ENCODE measurements around the gene FAM117A.
A peak's percentile ranks its signal among the peaks of the same experiment; 100 is the strongest.

Gene FAM117A

DNA sequence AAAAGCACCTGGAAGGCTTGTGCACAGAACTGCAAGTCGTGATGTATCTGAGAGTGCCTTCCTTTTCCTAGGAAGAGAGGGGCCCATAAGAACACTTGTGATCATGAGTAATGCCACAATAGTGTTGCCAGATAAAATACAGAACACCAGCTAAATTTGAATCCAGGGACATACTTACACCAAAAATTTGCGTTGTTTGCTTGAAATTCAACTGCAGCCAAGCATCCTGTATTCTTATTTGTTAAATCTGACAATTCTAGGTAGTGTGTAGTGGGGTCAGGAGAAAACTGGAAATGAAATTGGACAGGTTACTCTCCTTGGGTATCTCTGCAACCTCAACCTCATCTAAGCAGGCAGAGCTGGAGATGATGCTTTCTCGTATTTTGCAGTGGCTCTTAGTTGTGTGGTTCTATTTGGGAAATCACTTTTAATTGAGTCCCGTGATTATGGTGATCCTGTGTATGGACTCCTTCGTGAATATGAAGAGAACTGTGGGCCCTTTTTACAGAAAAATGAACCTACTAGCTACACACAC lies 68.2 kb downstream of the FAM117A start:
- H3K4me1 Mint-ChIP-seq (ENCODE audit: low read depth), result peaks cover 46% of the 10 kb centered on the region
- H3K9me3 Mint-ChIP-seq (ENCODE audit: low read depth), result no peaks in the 10 kb centered on the region
- peaks cover 2% of the 10 kb centered on the region for H3K36me3 Mint-ChIP-seq
- peak overlapping the region; percentile 63 for H3K4me3 Mint-ChIP-seq
- H3K27me3 Mint-ChIP-seq, result no peaks in the 10 kb centered on the region
- peak overlapping the region; percentile 96 for H3K27ac Mint-ChIP-seq

DNA sequence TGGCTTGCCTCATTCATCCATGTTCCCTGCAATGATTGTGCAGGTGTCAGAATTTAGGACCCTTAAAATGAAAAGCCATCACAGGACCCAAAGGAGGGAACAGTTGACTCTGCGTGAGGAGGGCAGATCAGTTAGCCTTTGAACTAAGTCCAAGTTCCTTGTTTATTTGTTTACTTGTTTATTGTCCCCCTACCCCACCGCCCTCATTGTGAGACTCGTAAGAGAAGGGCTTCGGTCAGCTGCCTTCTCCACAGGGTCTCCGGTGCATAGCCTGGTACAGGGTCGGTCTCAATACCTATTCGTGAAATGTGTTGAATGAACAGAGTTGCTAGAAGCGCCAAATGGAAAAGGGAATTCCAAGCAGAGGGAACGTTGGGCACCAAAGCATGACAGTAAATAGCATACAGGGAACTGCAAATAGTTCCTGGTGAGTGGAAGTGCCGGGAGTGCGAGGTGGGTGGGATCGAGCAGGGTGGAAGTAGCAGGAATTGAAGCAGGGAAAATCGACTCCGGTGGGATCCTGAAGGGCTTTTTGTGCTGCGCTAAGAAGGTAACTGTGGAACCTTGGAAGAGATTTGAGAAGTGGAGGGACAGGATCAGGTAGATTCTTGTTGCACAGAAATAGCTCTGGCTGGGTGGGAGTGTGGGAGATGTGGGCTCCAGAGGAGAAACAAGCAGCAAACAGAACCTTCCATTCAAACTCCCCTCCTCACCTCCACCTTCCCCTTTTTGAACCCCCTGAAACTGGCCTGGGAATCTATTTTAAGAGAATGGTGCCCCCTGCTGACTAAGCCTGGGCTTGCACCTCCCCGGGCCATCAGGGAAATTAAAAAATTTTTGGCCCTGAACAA lies 68.9 kb downstream of the FAM117A start:
- Mint-ChIP-seq H3K4me3 (peak overlapping the region; percentile 63), H3K27me3 (no peaks in the 10 kb centered on the region), H3K9me3 (ENCODE audit: low read depth) (no peaks in the 10 kb centered on the region), H3K4me1 (ENCODE audit: low read depth) (peaks cover 48% of the 10 kb centered on the region), H3K27ac (peak overlapping the region; percentile 96), H3K36me3 (peaks cover 2% of the 10 kb centered on the region)

DNA sequence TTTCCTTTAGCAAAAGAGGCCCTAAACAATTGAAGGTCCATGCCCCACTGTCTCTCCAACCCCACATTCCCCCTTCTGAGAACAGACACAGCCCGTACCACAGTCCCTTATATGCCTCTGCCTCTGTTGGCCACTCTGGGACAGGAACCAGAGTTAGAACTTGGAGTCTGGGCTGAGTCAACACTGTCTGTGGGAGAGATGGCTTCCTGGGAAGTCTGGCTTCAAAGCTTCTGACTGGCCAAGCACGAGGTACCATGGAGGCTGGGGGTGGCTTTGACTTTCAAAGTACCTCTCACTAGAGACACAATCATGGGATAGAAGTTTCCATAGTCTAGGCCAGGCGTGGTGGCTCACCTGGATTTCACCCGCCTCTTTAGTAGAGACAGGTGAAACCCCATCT lies 71.2 kb downstream of the FAM117A start:
- Mint-ChIP-seq H3K27ac (no peak overlapping the region), H3K9me3 (ENCODE audit: low read depth) (no peaks in the 10 kb centered on the region), H3K4me3 (no peak overlapping the region), H3K36me3 (peaks cover 5% of the 10 kb centered on the region), H3K27me3 (no peaks in the 10 kb centered on the region), H3K4me1 (ENCODE audit: low read depth) (peaks cover 55% of the 10 kb centered on the region)

DNA sequence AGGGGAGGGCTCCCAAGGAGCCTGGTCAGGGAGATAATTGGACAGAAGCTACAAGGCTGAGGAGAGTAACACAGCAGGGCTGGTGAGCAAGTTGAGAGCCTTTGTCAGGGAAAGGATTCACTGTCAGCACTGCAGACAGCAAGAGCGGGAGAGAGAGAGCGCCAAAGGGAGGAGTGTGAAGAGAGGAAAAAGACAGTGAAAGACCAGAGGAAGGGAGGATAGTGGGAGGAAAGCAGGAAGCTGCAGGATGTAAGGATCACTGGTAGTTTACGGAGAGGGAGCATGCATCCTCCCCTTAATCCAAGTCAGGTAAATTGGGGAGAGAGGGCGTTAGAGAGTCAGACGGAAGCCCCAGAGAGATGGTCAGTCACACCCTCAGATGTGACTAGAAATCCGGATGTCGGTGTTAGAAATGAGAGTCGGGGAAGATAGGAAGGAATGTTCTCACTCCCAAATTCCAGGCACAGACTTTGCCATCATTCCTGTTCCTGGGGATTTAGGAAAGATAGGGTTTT lies 72.2 kb downstream of the FAM117A start:
- no peaks in the 10 kb centered on the region for H3K9me3 Mint-ChIP-seq (ENCODE audit: low read depth)
- H3K4me3 Mint-ChIP-seq, result peak overlapping the region; percentile 19
- peaks cover 60% of the 10 kb centered on the region for H3K4me1 Mint-ChIP-seq (ENCODE audit: low read depth)
- H3K27me3 Mint-ChIP-seq, result no peaks in the 10 kb centered on the region
- H3K36me3 Mint-ChIP-seq, result peaks cover 5% of the 10 kb centered on the region
- H3K27ac Mint-ChIP-seq, result peak overlapping the region; percentile 59

DNA sequence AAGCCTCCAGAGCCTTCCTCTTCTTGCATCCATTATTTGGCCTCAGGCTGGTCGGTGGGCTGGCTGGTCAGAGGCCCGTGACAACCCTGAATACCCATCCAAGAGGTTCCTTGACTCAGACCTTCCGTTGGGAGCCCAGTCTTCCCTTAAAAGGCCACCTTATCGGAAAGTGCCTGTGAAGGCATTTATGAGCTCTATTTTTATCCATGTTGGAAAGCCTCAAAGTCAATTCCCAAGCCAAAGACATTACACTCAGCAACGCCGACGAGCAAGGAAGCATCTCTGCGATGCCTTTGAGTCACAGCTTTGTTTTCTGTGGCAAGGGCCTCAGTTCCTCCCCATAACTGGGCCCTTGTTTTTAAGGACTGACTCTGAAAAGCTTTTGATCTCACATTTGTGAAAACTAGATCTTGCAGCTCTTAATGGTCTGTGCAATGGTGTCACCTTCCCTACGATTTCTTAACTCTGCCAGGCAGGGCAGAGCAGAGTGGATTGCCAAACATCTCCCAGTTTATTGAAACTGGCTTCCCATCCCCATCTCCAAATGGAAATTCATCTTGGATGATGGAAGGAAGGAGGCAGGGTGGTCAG lies 72.8 kb downstream of the FAM117A start:
- H3K36me3 Mint-ChIP-seq, result peaks cover 5% of the 10 kb centered on the region
- H3K4me3 Mint-ChIP-seq, result peak overlapping the region; percentile 44
- H3K9me3 Mint-ChIP-seq (ENCODE audit: low read depth), result no peaks in the 10 kb centered on the region
- H3K27me3 Mint-ChIP-seq, result no peaks in the 10 kb centered on the region
- H3K27ac Mint-ChIP-seq, result peak overlapping the region; percentile 59
- H3K4me1 Mint-ChIP-seq (ENCODE audit: low read depth), result peaks cover 57% of the 10 kb centered on the region

DNA sequence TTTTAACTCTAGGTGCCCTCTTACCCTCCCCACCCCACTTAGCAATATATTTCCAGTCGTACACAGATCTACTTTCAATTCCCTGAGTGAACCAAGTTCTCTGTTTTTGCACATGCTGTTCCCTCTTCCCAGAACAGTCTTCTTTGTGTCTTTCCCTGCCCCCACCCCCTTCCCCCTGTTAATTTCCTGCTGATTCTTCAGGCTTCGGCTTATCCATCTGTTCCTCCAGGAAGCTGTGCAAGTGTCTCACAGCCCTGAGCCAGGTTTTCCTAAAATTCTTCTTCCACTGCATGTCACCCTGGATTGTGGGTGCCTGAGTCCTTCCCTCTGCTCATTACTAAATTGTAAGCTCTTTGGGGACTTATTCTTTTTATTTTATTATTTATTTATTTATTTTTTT lies 73.7 kb downstream of the FAM117A start:
- no peak overlapping the region for H3K27ac Mint-ChIP-seq
- no peaks in the 10 kb centered on the region for H3K9me3 Mint-ChIP-seq (ENCODE audit: low read depth)
- H3K36me3 Mint-ChIP-seq, result peaks cover 5% of the 10 kb centered on the region
- H3K4me1 Mint-ChIP-seq (ENCODE audit: low read depth), result peaks cover 48% of the 10 kb centered on the region
- H3K4me3 Mint-ChIP-seq, result peak overlapping the region; percentile 52
- no peaks in the 10 kb centered on the region for H3K27me3 Mint-ChIP-seq

DNA sequence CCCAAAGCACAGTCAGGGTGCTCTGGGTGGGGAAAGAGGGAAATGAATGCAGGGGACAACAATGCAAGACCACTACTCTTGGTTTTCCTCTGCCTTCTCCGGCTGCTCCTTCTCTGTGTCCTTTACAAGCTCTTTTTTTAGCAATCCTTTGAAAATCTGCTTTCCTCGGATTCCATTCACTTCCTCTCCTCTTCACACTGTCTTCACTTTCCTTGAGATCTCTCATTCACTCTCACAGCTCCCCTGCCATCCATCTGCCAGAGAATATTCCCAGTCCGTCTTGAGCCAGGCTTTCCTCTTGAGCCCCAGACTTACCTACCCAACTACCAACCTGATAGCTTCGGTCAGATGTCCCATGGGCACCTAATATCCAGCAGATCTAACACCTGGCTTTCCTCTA lies 75.1 kb downstream of the FAM117A start:
- Mint-ChIP-seq H3K27me3 (no peaks in the 10 kb centered on the region), H3K4me3 (peak overlapping the region; percentile 85), H3K9me3 (ENCODE audit: low read depth) (no peaks in the 10 kb centered on the region), H3K36me3 (peaks cover 5% of the 10 kb centered on the region), H3K27ac (peak overlapping the region; percentile 97), H3K4me1 (ENCODE audit: low read depth) (peaks cover 46% of the 10 kb centered on the region)

DNA sequence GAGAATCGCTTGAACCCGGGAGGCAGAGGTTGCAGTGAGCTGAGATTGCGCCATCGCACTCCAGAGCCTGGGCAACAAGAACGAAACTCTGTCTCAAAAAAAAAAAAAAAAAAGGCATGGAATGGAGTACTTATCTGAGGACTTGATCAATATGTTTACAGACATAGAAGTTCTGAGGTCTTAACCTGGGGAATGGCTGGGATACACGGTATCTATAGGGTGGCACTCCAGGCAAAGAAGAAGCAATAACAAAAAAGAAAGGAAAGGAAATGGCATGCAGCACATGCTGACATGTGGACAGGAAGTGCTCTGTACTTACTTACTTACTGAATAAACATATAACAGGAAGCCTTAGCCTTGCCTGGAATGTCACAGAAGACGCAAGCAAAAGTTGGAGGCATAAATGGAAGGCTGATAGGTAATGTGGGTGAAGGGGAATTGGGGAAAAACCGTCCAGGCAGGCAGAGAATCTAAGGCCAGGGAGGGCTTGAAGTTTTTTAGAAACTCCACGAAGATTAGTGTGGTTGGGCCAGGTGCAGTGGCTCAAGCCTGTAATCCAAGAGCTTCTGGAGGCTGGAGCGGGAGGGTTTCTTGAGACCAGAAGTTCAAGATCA lies 75.9 kb downstream of the FAM117A start:
- no peaks in the 10 kb centered on the region for H3K27me3 Mint-ChIP-seq
- H3K4me3 Mint-ChIP-seq, result peak overlapping the region; percentile 84
- H3K27ac Mint-ChIP-seq, result peak overlapping the region; percentile 98
- H3K4me1 Mint-ChIP-seq (ENCODE audit: low read depth), result peaks cover 45% of the 10 kb centered on the region
- peaks cover 5% of the 10 kb centered on the region for H3K36me3 Mint-ChIP-seq
- H3K9me3 Mint-ChIP-seq (ENCODE audit: low read depth), result no peaks in the 10 kb centered on the region

DNA sequence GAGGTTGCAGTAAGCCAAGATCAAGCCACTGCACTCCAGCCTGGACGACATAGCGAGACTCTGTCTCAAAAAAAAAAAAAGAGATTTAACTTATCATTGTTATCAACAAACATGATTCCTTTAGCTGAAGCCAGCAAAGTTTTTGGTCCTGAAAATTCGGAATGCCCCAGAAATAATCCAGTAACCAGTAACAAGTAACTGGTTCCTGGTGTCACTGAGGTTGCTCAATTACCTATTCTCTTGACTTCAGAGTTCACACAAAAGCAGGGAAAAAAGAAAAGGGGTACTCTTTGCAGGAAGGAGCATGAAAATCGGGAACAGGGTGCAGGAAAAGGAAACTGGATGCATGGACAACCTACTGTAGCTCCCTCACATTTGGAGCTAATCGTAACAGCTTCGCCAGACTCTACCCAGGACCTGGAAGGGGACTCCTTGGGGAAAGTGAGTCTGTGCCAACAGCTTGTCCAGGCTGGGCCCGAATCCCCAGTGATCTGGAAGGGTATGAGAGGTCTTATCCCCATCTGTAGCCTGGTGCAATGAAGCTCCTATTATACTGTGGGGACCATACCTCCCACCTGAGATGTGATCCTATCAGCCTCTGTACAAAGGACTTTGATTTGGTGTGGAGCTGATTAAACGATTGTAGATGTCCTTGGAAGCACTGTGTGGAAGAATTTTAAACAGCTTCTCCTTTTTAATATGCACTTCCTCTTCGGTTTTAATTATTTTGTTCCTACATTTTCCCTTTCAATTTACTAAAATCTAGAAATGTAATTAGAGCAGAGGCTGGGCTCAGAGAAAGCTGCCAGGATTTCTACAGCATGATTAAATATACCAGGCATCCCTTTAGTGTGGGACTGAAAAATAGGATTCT lies 82.6 kb downstream of the FAM117A start:
- H3K27me3 Mint-ChIP-seq, result no peaks in the 10 kb centered on the region
- H3K9me3 Mint-ChIP-seq (ENCODE audit: low read depth), result no peaks in the 10 kb centered on the region
- no peaks in the 10 kb centered on the region for H3K36me3 Mint-ChIP-seq
- no peak overlapping the region for H3K4me3 Mint-ChIP-seq
- H3K4me1 Mint-ChIP-seq (ENCODE audit: low read depth), result peaks cover 21% of the 10 kb centered on the region
- no peak overlapping the region for H3K27ac Mint-ChIP-seq

DNA sequence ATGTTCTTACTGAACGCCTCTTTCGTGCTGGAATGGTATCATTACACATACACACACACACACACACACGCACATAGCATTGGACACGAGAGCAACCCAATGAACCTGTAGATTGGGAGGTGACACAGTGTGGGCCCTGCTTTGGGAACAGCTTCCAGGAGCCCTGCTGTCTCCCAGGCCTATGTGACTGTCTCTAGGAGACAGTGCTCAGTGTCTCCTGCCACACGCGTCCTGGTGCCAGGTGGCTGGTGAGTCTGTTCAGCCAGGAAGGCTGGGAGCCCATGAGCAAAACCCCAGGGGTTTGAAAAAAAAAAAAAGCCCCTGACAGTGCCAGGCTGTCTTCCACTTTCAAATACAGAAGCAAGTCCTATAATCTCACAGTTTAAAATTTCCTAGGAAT lies 83.6 kb downstream of the FAM117A start:
- H3K27ac Mint-ChIP-seq, result no peak overlapping the region
- H3K4me1 Mint-ChIP-seq (ENCODE audit: low read depth), result peaks cover 31% of the 10 kb centered on the region
- H3K9me3 Mint-ChIP-seq (ENCODE audit: low read depth), result no peaks in the 10 kb centered on the region
- H3K4me3 Mint-ChIP-seq, result no peak overlapping the region
- no peaks in the 10 kb centered on the region for H3K27me3 Mint-ChIP-seq
- peaks cover under 1% of the 10 kb centered on the region for H3K36me3 Mint-ChIP-seq

DNA sequence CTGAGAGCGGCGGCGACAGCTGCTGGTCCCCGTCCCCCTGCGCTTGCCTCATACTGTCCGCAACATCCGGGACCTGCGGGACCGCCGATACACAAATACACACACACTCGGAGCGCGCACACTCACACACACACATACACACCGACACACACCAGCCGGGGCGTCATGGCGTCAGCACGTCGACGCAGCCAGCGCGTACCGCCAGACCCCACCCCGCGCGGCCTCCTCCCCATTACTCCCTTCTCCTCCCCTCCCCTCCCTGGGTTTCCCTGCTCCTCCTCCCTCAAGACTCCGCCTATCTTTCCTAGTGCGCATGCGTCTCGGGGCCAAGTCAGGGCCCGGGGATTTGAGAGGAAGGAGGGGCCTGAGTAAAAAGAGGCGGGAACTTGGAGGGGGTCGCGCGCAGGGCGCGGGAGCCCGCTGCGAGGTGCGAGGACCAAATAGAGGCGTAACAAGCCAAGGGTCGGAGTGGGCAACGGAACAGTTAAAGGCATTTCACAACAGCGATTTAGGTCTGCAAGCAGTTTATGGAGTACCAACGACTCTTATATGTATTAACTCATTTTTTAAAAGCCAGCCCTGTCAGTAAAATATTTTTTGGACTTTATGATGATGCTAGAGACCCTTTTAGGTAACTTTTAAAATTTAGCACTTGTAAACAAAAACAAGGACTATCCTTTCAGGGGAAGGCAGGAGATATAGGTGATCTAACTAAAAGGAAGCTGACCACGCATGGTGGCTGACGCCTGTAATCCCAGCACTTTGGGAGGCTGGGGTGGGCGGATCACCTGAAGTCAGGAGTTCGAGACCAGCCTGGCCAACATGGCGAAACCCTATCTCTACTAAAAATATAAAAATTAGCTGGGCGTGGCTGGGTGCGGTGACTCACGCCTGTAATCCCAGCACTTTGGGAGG lies 85.7 kb downstream of the FAM117A start, which contains the start of gene SPOP:
TSS of gene SPOP (minus strand) at position 165 of the 915 bp plus-strand sequence. CDS start 55,287 bp downstream, outside the sequence.
- Mint-ChIP-seq H3K9me3 (ENCODE audit: low read depth) (no peaks in the 10 kb centered on the region), H3K27me3 (no peaks in the 10 kb centered on the region), H3K4me3 (peak within 1 kb of the TSS; percentile 96), H3K27ac (peak within 1 kb of the TSS; percentile 98), H3K4me1 (ENCODE audit: low read depth) (peaks cover 46% of the 10 kb centered on the region), H3K36me3 (peaks cover 12% of the 10 kb centered on the region)

DNA sequence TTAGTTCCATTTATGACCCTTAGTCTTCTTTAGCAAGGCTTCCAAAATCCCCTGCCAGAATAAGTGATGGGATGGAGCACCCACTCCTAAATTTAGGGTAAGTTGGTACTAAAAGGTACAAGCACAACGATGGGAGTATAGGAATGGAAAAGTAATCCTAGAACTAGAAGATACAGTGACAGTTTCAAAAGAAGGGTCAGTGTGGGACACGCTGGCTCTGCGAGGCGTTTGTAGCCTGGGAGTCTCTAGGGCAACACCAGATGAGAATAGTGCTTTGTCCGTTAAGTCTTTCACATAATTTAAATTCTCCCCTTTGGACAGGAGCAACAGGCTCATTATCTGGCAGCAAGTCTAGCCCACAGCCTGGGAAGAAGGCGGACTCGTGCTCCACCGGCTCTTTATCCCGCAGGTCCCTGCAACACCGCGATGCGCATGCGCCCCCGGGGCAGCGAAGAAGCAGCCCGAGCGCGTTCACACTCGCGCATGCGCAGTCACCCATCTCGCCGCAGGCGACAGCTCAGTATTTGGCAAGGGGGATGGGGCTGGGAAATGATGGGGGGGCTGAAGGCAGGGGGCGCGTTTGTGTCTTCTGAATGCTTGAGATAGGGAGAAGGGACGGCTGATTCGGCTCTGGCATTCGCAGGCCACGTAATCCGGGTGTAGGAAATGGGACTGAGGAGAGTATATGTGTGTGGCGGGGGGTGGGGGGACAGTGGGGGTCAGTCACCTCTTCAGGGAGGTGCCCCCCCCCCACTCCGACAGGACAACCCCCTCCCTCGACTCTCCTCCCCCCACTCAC lies 86.6 kb downstream of the FAM117A start:
- H3K36me3 Mint-ChIP-seq, result peaks cover 12% of the 10 kb centered on the region
- H3K9me3 Mint-ChIP-seq (ENCODE audit: low read depth), result no peaks in the 10 kb centered on the region
- no peaks in the 10 kb centered on the region for H3K27me3 Mint-ChIP-seq
- peaks cover 52% of the 10 kb centered on the region for H3K4me1 Mint-ChIP-seq (ENCODE audit: low read depth)
- H3K4me3 Mint-ChIP-seq, result peak overlapping the region; percentile 96
- H3K27ac Mint-ChIP-seq, result peak overlapping the region; percentile 98

All from activated naive CD8-positive, alpha-beta T cell (primary cell).